ENCODE data around the gene FDXR. TPM values are rescaled to one million over a fixed set of nuclear protein-coding genes. Genes with fewer than 3 reads are reported as not detected.

Gene FDXR
- total RNA-seq, 1 donor from 2014 or later: 5.5 TPM

DNA sequence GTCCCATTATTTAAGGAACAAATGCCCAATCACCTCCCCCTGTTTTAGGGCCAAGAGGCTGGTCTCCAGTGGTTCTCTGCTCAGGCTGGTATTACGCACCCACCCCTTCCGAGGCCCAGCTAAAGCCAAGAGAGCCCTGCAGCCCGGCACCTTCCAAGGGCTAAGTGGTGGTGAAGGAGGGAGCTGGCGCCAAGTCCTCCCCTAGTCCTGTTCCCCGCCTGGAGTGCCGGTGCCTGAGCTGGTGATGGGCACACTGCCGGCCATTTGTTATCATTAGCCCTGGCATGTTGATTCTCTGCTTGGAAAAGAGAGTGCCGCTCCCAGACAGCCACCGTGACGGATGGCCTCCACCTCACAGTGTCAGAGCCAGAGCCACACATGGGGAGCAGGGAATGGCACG, 45.0 kb downstream of the FDXR start:
- Mint-ChIP-seq H3K4me3 (no peak overlapping the region), H3K27ac (no peak overlapping the region), H3K36me3 (ENCODE audit: low read depth) (peaks cover 21% of the 10 kb centered on the region), H3K9me3 (no peaks in the 10 kb centered on the region), H3K27me3 (no peaks in the 10 kb centered on the region), H3K4me1 (peaks cover 8% of the 10 kb centered on the region)
- DNase-seq (no peak), ATAC-seq (ENCODE audit: low read depth) (no peak)
- ChIA-PET POLR2A (no interaction called here), CTCF (no interaction called here)
- intact Hi-C loops (cut with micrococcal nuclease): no loop called here
- TF ChIP-seq CTCF (IDR thresholded peaks at IDR 0.05): no peak

- no peaks in the 10 kb centered on the region for H3K9me3 Mint-ChIP-seq
- DNase-seq: no peak
- intact Hi-C loops (cut with micrococcal nuclease): no loop called here
- H3K36me3 Mint-ChIP-seq (ENCODE audit: low read depth): peaks cover 21% of the 10 kb centered on the region
- no peak overlapping the region for H3K27ac Mint-ChIP-seq
- ChIA-PET POLR2A (no interaction called here), CTCF (no interaction called here)
- H3K4me1 Mint-ChIP-seq: no peaks in the 10 kb centered on the region
- no peak for TF ChIP-seq CTCF (IDR thresholded peaks at IDR 0.05)
- no peak for ATAC-seq (ENCODE audit: low read depth)
- no peaks in the 10 kb centered on the region for H3K27me3 Mint-ChIP-seq
- no peak overlapping the region for H3K4me3 Mint-ChIP-seq
Measured at GRCh38 chr17:74825952-74826719, 46.7 kb downstream of the FDXR start.

- H3K36me3 Mint-ChIP-seq (ENCODE audit: low read depth): peaks cover 20% of the 10 kb centered on the region
- POLR2A ChIA-PET: interaction anchor here (0.6 kb wide), 1 partner anchor 49 kb away, joined by 5 read pairs; the partner anchor contains the start of gene NAT9
- no peak for ATAC-seq (ENCODE audit: low read depth)
Measured at GRCh38 chr17:74824961-74825627, 47.7 kb downstream of the FDXR start.

GRCh38 chr17:74822939-74823367, 49.8 kb downstream of the FDXR start:
- Mint-ChIP-seq H3K9me3 (no peaks in the 10 kb centered on the region), H3K27ac (no peak overlapping the region), H3K4me1 (no peaks in the 10 kb centered on the region), H3K36me3 (ENCODE audit: low read depth) (peaks cover 33% of the 10 kb centered on the region), H3K4me3 (no peak overlapping the region), H3K27me3 (no peaks in the 10 kb centered on the region)
- no peak for TF ChIP-seq CTCF (IDR thresholded peaks at IDR 0.05)
- ChIA-PET POLR2A (no interaction called here), CTCF (interaction anchor here (1.4 kb wide), 1 partner anchor 138 kb away, joined by 3 read pairs; no protein-coding TSS in a partner anchor)
- ATAC-seq (ENCODE audit: low read depth): no peak
- DNase-seq: no peak
- intact Hi-C loops (cut with micrococcal nuclease): no loop called here

More at GRCh38 chr17:74824961-74825627, 47.7 kb downstream of the FDXR start:
- CTCF ChIA-PET: no interaction called here
- Mint-ChIP-seq H3K9me3 (no peaks in the 10 kb centered on the region), H3K27ac (no peak overlapping the region), H3K27me3 (no peaks in the 10 kb centered on the region), H3K4me1 (no peaks in the 10 kb centered on the region), H3K4me3 (no peak overlapping the region)
- intact Hi-C loops (cut with micrococcal nuclease): no loop called here
- no peak for TF ChIP-seq CTCF (IDR thresholded peaks at IDR 0.05)
- DNase-seq: no peak

GRCh38 chr17:74822335-74822938, 50.4 kb downstream of the FDXR start:
- ChIA-PET CTCF (interaction anchor here (1.4 kb wide), 1 partner anchor 139 kb away, joined by 3 read pairs; no protein-coding TSS in a partner anchor), POLR2A (no interaction called here)
- H3K4me1 Mint-ChIP-seq: no peaks in the 10 kb centered on the region
- no peak overlapping the region for H3K27ac Mint-ChIP-seq
- no peak overlapping the region for H3K4me3 Mint-ChIP-seq
- ATAC-seq (ENCODE audit: low read depth): no peak
- peaks cover 33% of the 10 kb centered on the region for H3K36me3 Mint-ChIP-seq (ENCODE audit: low read depth)
- no peaks in the 10 kb centered on the region for H3K27me3 Mint-ChIP-seq
- no peaks in the 10 kb centered on the region for H3K9me3 Mint-ChIP-seq
- DNase-seq: no peak
- no peak for TF ChIP-seq CTCF (IDR thresholded peaks at IDR 0.05)
- intact Hi-C loops (cut with micrococcal nuclease): no loop called here

Data from activated B cell treated with CpG ODN at 0.5 μM for 24 hours (primary cell).